Measurements from ENCODE around the gene GLS.
A peak's percentile ranks its signal among the peaks of the same experiment; 100 is the strongest.

Gene GLS

GRCh38 chr2:190875891-190876290 is 4.7 kb upstream of the GLS start:
- no peaks in the 10 kb centered on the region for H3K27me3 ChIP-seq (ENCODE audit: insufficient read depth, low read length, poor library complexity, severe bottlenecking)
- no peaks in the 10 kb centered on the region for H3F3A ChIP-seq (ENCODE audit: low read depth)
- H3K79me2 ChIP-seq (ENCODE audit: insufficient read depth, low read length) = peaks cover 2% of the 10 kb centered on the region; the same call in 1 of the 2 replicates
- peaks cover 18% of the 10 kb centered on the region for H3K4me1 ChIP-seq (ENCODE audit: insufficient read depth, low read length, poor library complexity, severe bottlenecking)
- H4K20me1 ChIP-seq (ENCODE audit: insufficient read depth, low read length, poor library complexity, severe bottlenecking) = no peaks in the 10 kb centered on the region
- no peak for TF ChIP-seq CTCF (conservative IDR thresholded peaks at IDR 0.05; ENCODE audit: low read length)
- TF ChIP-seq EZH2phosphoT487 (IDR thresholded peaks at IDR 0.05; ENCODE audit: borderline replicate concordance) = no peak
- H3K4me3 ChIP-seq (ENCODE audit: low read length, poor library complexity, severe bottlenecking) = no peak overlapping the region
- H3K9me2 ChIP-seq (replicated peaks; ENCODE audit: low read depth, low read length) = no peaks in the 10 kb centered on the region
- H2AFZ ChIP-seq (ENCODE audit: low read length) = no peak overlapping the region
- no peak overlapping the region for H3K9ac ChIP-seq (ENCODE audit: low read depth, low read length, poor library complexity, severe bottlenecking)
- H3K4me2 ChIP-seq (ENCODE audit: low read depth, low read length, poor library complexity, severe bottlenecking) = peak overlapping the region; percentile 12
- H3K9me3 ChIP-seq (ENCODE audit: insufficient read depth, low read depth, low read length) = no peaks in the 10 kb centered on the region; the same call in 1 of the 2 replicates
- H3K36me3 ChIP-seq (ENCODE audit: insufficient read depth, low read length) = no peaks in the 10 kb centered on the region

GRCh38 chr2:190876631-190877030 is 4.0 kb upstream of the GLS start:
- Histone ChIP-seq H3K9me3 (ENCODE audit: insufficient read depth, low read depth, low read length) (no peaks in the 10 kb centered on the region; the same call in 1 of the 2 replicates), H3K36me3 (ENCODE audit: insufficient read depth, low read length) (no peaks in the 10 kb centered on the region), H3K4me1 (ENCODE audit: insufficient read depth, low read length, poor library complexity, severe bottlenecking) (peaks cover 18% of the 10 kb centered on the region), H3K4me2 (ENCODE audit: low read depth, low read length, poor library complexity, severe bottlenecking) (no peak overlapping the region), H3K79me2 (ENCODE audit: insufficient read depth, low read length) (peaks cover 8% of the 10 kb centered on the region), H3K27me3 (ENCODE audit: insufficient read depth, low read length, poor library complexity, severe bottlenecking) (no peaks in the 10 kb centered on the region), H3K9me2 (replicated peaks; ENCODE audit: low read depth, low read length) (no peaks in the 10 kb centered on the region), H3K9ac (ENCODE audit: low read depth, low read length, poor library complexity, severe bottlenecking) (no peak overlapping the region), H2AFZ (ENCODE audit: low read length) (no peak overlapping the region), H3K4me3 (ENCODE audit: low read length, poor library complexity, severe bottlenecking) (no peak overlapping the region), H4K20me1 (ENCODE audit: insufficient read depth, low read length, poor library complexity, severe bottlenecking) (no peaks in the 10 kb centered on the region), H3F3A (ENCODE audit: low read depth) (no peaks in the 10 kb centered on the region)
- TF ChIP-seq CTCF (conservative IDR thresholded peaks at IDR 0.05; ENCODE audit: low read length) (no peak), EZH2phosphoT487 (IDR thresholded peaks at IDR 0.05; ENCODE audit: borderline replicate concordance) (no peak)

- TF ChIP-seq CTCF (conservative IDR thresholded peaks at IDR 0.05; ENCODE audit: low read length) (no peak), EZH2phosphoT487 (IDR thresholded peaks at IDR 0.05; ENCODE audit: borderline replicate concordance) (no peak)
- H3K9ac ChIP-seq (ENCODE audit: low read depth, low read length, poor library complexity, severe bottlenecking) = no peak overlapping the region
- H3K36me3 ChIP-seq (ENCODE audit: insufficient read depth, low read length) = no peaks in the 10 kb centered on the region
Observed at GRCh38 chr2:190877436-190877835, 3.2 kb upstream of the GLS start.

More at GRCh38 chr2:190877436-190877835, 3.2 kb upstream of the GLS start:
- no peak overlapping the region for H3K4me2 ChIP-seq (ENCODE audit: low read depth, low read length, poor library complexity, severe bottlenecking)
- no peaks in the 10 kb centered on the region; the same call in 1 of the 2 replicates for H3K9me3 ChIP-seq (ENCODE audit: insufficient read depth, low read depth, low read length)
- peaks cover 17% of the 10 kb centered on the region for H3K79me2 ChIP-seq (ENCODE audit: insufficient read depth, low read length)
- no peaks in the 10 kb centered on the region for H3F3A ChIP-seq (ENCODE audit: low read depth)
- H3K4me1 ChIP-seq (ENCODE audit: insufficient read depth, low read length, poor library complexity, severe bottlenecking) = peaks cover 18% of the 10 kb centered on the region
- peaks cover 3% of the 10 kb centered on the region for H4K20me1 ChIP-seq (ENCODE audit: insufficient read depth, low read length, poor library complexity, severe bottlenecking)
- no peaks in the 10 kb centered on the region for H3K9me2 ChIP-seq (replicated peaks; ENCODE audit: low read depth, low read length)
- H2AFZ ChIP-seq (ENCODE audit: low read length) = no peak overlapping the region
- no peak overlapping the region for H3K4me3 ChIP-seq (ENCODE audit: low read length, poor library complexity, severe bottlenecking)
- no peaks in the 10 kb centered on the region for H3K27me3 ChIP-seq (ENCODE audit: insufficient read depth, low read length, poor library complexity, severe bottlenecking)

Measured in Loucy (cell line).